SH-SY5Y (cell line): ENCODE measurements around the gene SDK1.

Source experiments
- GATA2 ChIP-seq: IDR thresholded peaks from 2 replicates; pipeline ENCODE4 v1.6.1; 2011; ENCODE audit warnings: mild to moderate bottlenecking, low read depth, low read length
- GATA3 ChIP-seq: IDR thresholded peaks from 2 replicates; pipeline ENCODE4 v1.6.1; 2011; ENCODE audit warnings: low read depth, mild to moderate bottlenecking, low read length, moderate library complexity

DNA sequence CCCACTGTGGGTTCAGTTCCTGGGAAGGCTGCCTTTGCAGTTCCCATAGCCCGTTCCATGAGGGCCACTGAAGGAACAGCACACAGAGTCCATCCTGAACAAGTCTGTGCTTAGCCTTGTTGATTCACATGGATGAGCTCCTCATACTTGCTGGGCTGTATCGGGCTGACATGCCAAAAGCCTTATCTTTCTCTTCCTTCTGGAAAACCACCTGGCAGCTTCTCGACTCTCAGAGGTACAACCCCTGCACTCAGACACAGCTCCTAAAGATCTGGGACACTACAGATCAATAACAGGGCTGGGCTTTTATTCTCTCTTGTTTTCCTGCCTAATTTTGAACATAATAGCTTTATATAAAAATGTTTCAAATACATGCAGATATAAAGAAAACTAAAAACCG lies 667.2 kb downstream of the SDK1 start:
- TF ChIP-seq GATA2 (no peak), GATA3 (no peak)
